Measurements from ENCODE around the gene MOB3B. TPM values are rescaled to one million over a fixed set of nuclear protein-coding genes. Genes with fewer than 3 reads are reported as not detected.
A peak's percentile ranks its signal among the peaks of the same experiment; 100 is the strongest.
"Not testable (repeated sequence)": the region's sequence is repeated elsewhere in the genome, so short reads cannot be mapped to it uniquely, and the experiment has no call there.

The MOB3B gene
- total RNA-seq, 2 donors from 2014 or later: 0.17 to 0.24 TPM

- Mint-ChIP-seq H3K27ac (no peak overlapping the region), H3K4me1 (no peaks in the 10 kb centered on the region), H3K4me3 (no peak overlapping the region), H3K9me3 (no peaks in the 10 kb centered on the region), H3K27me3 (no peaks in the 10 kb centered on the region), H3K36me3 (ENCODE audit: low read depth) (no peaks in the 10 kb centered on the region)
- ATAC-seq (replicated peaks): no peak
These were observed 15.1 kb downstream of the MOB3B start for GRCh38 chr9:27514551-27514950.

- no peak for ATAC-seq (replicated peaks)
These were observed 17.8 kb downstream of the MOB3B start for GRCh38 chr9:27511771-27512170.

GRCh38 chr9:27510780-27511179 is 18.8 kb downstream of the MOB3B start:
- no peak for ATAC-seq (replicated peaks)
- Mint-ChIP-seq H3K4me1 (peaks cover 2% of the 10 kb centered on the region), H3K27me3 (no peaks in the 10 kb centered on the region), H3K4me3 (no peak overlapping the region), H3K36me3 (ENCODE audit: low read depth) (no peaks in the 10 kb centered on the region), H3K9me3 (no peaks in the 10 kb centered on the region), H3K27ac (no peak overlapping the region)

More at GRCh38 chr9:27511771-27512170, 17.8 kb downstream of the MOB3B start:
- Mint-ChIP-seq H3K4me1 (no peaks in the 10 kb centered on the region), H3K27ac (no peak overlapping the region), H3K4me3 (no peak overlapping the region), H3K27me3 (no peaks in the 10 kb centered on the region), H3K36me3 (ENCODE audit: low read depth) (no peaks in the 10 kb centered on the region), H3K9me3 (no peaks in the 10 kb centered on the region)

GRCh38 chr9:27506981-27507380 is 22.6 kb downstream of the MOB3B start:
- peaks cover 3% of the 10 kb centered on the region for H3K4me1 Mint-ChIP-seq
- no peak for ATAC-seq (replicated peaks)
- H3K27ac Mint-ChIP-seq: no peak overlapping the region
- no peaks in the 10 kb centered on the region for H3K9me3 Mint-ChIP-seq
- no peaks in the 10 kb centered on the region for H3K27me3 Mint-ChIP-seq
- no peak overlapping the region for H3K4me3 Mint-ChIP-seq
- no peaks in the 10 kb centered on the region for H3K36me3 Mint-ChIP-seq (ENCODE audit: low read depth)

GRCh38 chr9:27505744-27506161 is 23.9 kb downstream of the MOB3B start:
- ATAC-seq (replicated peaks): peak; percentile 79
- no peaks in the 10 kb centered on the region for H3K36me3 Mint-ChIP-seq (ENCODE audit: low read depth)
- no peaks in the 10 kb centered on the region for H3K9me3 Mint-ChIP-seq
- peaks cover 3% of the 10 kb centered on the region for H3K4me1 Mint-ChIP-seq
- H3K27me3 Mint-ChIP-seq: no peaks in the 10 kb centered on the region
- H3K27ac Mint-ChIP-seq: peak overlapping the region; percentile 22
- H3K4me3 Mint-ChIP-seq: no peak overlapping the region

- no peaks in the 10 kb centered on the region for H3K36me3 Mint-ChIP-seq (ENCODE audit: low read depth)
- peak; percentile 33 for ATAC-seq (replicated peaks)
- H3K9me3 Mint-ChIP-seq: no peaks in the 10 kb centered on the region
- H3K27me3 Mint-ChIP-seq: no peaks in the 10 kb centered on the region
- H3K4me1 Mint-ChIP-seq: peaks cover 3% of the 10 kb centered on the region
- H3K4me3 Mint-ChIP-seq: no peak overlapping the region
- H3K27ac Mint-ChIP-seq: no peak overlapping the region
These were observed 25.4 kb downstream of the MOB3B start for GRCh38 chr9:27504259-27504658.

- H3K27me3 Mint-ChIP-seq: no peaks in the 10 kb centered on the region
- no peak overlapping the region for H3K4me3 Mint-ChIP-seq
- H3K36me3 Mint-ChIP-seq (ENCODE audit: low read depth): no peaks in the 10 kb centered on the region
- peaks cover 3% of the 10 kb centered on the region for H3K4me1 Mint-ChIP-seq
- no peak for ATAC-seq (replicated peaks)
- H3K27ac Mint-ChIP-seq: no peak overlapping the region
- H3K9me3 Mint-ChIP-seq: no peaks in the 10 kb centered on the region
These were observed 26.0 kb downstream of the MOB3B start for GRCh38 chr9:27503623-27504022.

- not testable (repeated sequence) for H3K4me3 Mint-ChIP-seq; H3K9me3 Mint-ChIP-seq; ATAC-seq (replicated peaks); H3K27ac Mint-ChIP-seq; H3K4me1 Mint-ChIP-seq; H3K27me3 Mint-ChIP-seq; H3K36me3 Mint-ChIP-seq (ENCODE audit: low read depth)
These were observed 28.7 kb downstream of the MOB3B start for GRCh38 chr9:27500902-27501301.

GRCh38 chr9:27499451-27499850 is 30.2 kb downstream of the MOB3B start:
- H3K4me1 Mint-ChIP-seq: no peaks in the 10 kb centered on the region
- H3K36me3 Mint-ChIP-seq (ENCODE audit: low read depth): no peaks in the 10 kb centered on the region
- ATAC-seq (replicated peaks): peak; percentile 92
- no peaks in the 10 kb centered on the region for H3K27me3 Mint-ChIP-seq
- H3K4me3 Mint-ChIP-seq: no peak overlapping the region
- H3K9me3 Mint-ChIP-seq: no peaks in the 10 kb centered on the region
- no peak overlapping the region for H3K27ac Mint-ChIP-seq

GRCh38 chr9:27497883-27498417 is 31.7 kb downstream of the MOB3B start:
- Mint-ChIP-seq H3K36me3 (ENCODE audit: low read depth) (no peaks in the 10 kb centered on the region), H3K27ac (no peak overlapping the region), H3K27me3 (no peaks in the 10 kb centered on the region), H3K4me3 (no peak overlapping the region), H3K9me3 (no peaks in the 10 kb centered on the region), H3K4me1 (no peaks in the 10 kb centered on the region)
- ATAC-seq (replicated peaks): no peak

GRCh38 chr9:27496135-27496504 is 33.5 kb downstream of the MOB3B start:
- no peak overlapping the region for H3K27ac Mint-ChIP-seq
- H3K9me3 Mint-ChIP-seq: no peaks in the 10 kb centered on the region
- no peaks in the 10 kb centered on the region for H3K36me3 Mint-ChIP-seq (ENCODE audit: low read depth)
- H3K4me3 Mint-ChIP-seq: no peak overlapping the region
- H3K27me3 Mint-ChIP-seq: no peaks in the 10 kb centered on the region
- H3K4me1 Mint-ChIP-seq: no peaks in the 10 kb centered on the region
- ATAC-seq (replicated peaks): no peak

- Mint-ChIP-seq H3K4me3 (no peak overlapping the region), H3K27ac (no peak overlapping the region), H3K27me3 (no peaks in the 10 kb centered on the region), H3K36me3 (ENCODE audit: low read depth) (no peaks in the 10 kb centered on the region), H3K9me3 (no peaks in the 10 kb centered on the region), H3K4me1 (no peaks in the 10 kb centered on the region)
- ATAC-seq (replicated peaks): no peak
These were observed 34.0 kb downstream of the MOB3B start for GRCh38 chr9:27495480-27496134.

GRCh38 chr9:27491154-27491553 is 38.5 kb downstream of the MOB3B start:
- Mint-ChIP-seq H3K9me3 (no peaks in the 10 kb centered on the region), H3K27ac (no peak overlapping the region), H3K4me1 (peaks cover 4% of the 10 kb centered on the region), H3K36me3 (ENCODE audit: low read depth) (no peaks in the 10 kb centered on the region), H3K27me3 (no peaks in the 10 kb centered on the region), H3K4me3 (no peak overlapping the region)
- ATAC-seq (replicated peaks): no peak

GRCh38 chr9:27489087-27489876 is 40.3 kb downstream of the MOB3B start:
- Mint-ChIP-seq H3K4me1 (peaks cover 9% of the 10 kb centered on the region), H3K9me3 (no peaks in the 10 kb centered on the region)

GRCh38 chr9:27487927-27488326 is 41.7 kb downstream of the MOB3B start:
- H3K4me1 Mint-ChIP-seq: peaks cover 9% of the 10 kb centered on the region
- no peaks in the 10 kb centered on the region for H3K27me3 Mint-ChIP-seq
- no peaks in the 10 kb centered on the region for H3K9me3 Mint-ChIP-seq
- H3K4me3 Mint-ChIP-seq: no peak overlapping the region
- no peak for ATAC-seq (replicated peaks)
- no peak overlapping the region for H3K27ac Mint-ChIP-seq
- H3K36me3 Mint-ChIP-seq (ENCODE audit: low read depth): no peaks in the 10 kb centered on the region

More at GRCh38 chr9:27489087-27489876, 40.3 kb downstream of the MOB3B start:
- ATAC-seq (replicated peaks): no peak
- Mint-ChIP-seq H3K27me3 (no peaks in the 10 kb centered on the region), H3K4me3 (no peak overlapping the region), H3K36me3 (ENCODE audit: low read depth) (no peaks in the 10 kb centered on the region), H3K27ac (no peak overlapping the region)
